GM12891 (cell line): ENCODE measurements around the gene ETV4.

Experiments
- PAX5 ChIP-seq: IDR thresholded peaks from 2 replicates; pipeline ENCODE4 v1.6.1; 2011; ENCODE audit warnings: low read length, moderate library complexity, mild to moderate bottlenecking; ENCODE audit not compliant: insufficient read depth, severe bottlenecking
- POLR2A ChIP-seq: IDR thresholded peaks from 2 replicates; pipeline ENCODE4 v1.6.1; 2011; ENCODE audit warnings: low read depth, low read length, control low read depth
- POLR2AphosphoS5 ChIP-seq: IDR thresholded peaks from 2 replicates; pipeline ENCODE4 v1.6.1; 2011; ENCODE audit warnings: low read depth, low read length, control low read depth
- POU2F2 ChIP-seq: IDR thresholded peaks from 2 replicates; pipeline ENCODE4 v1.6.1; 2011; ENCODE audit warnings: low read depth, mild to moderate bottlenecking, control low read depth, low read length, moderate library complexity
- SPI1 ChIP-seq: IDR thresholded peaks from 2 replicates; pipeline ENCODE4 v1.6.1; 2011; ENCODE audit warnings: low read depth, low read length, control low read depth
- TAF1 ChIP-seq: IDR thresholded peaks from 2 replicates; pipeline ENCODE4 v1.6.1; 2011; ENCODE audit warnings: low read depth, low read length, control low read depth

GRCh38 chr17:43558805-43559160, 12.6 kb upstream of the ETV4 start:
- TF ChIP-seq POLR2A (no peak), POLR2AphosphoS5 (no peak), TAF1 (no peak), POU2F2 (no peak), SPI1 (no peak), PAX5 (no peak)
